Measurements from ENCODE around the gene PDCD1. TPM values are rescaled to one million over a fixed set of nuclear protein-coding genes. Genes with fewer than 3 reads are reported as not detected.

Gene PDCD1
- total and polyA plus RNA-seq, 7 donors: 0.14 to 3.2 (median 0.67) TPM; not detected in 3

GRCh38 chr2:241859436-241860183, 916 bp upstream of the PDCD1 start:
- DNase-seq: peak; percentile 81
- TF ChIP-seq EP300 (IDR thresholded peaks at IDR 0.05) (no peak), POLR2AphosphoS5 (IDR thresholded peaks at IDR 0.05) (peak in 2 of 4 donors; percentile 21 to 31), CTCF (IDR thresholded peaks at IDR 0.05) (peak in 1 of 4 experiments; percentile 18)
- Histone ChIP-seq H3K4me1 (peaks cover 0 to 30% (median 19%) of the 10 kb centered on the region in 4 donors), H3K4me3 (peak overlapping the region in 2 of 4 donors; percentile 22 to 26), H3K9me3 (no peaks in the 10 kb centered on the region), H3K27ac (peak overlapping the region; percentile 8 to 79 (median 60)), H3K27me3 (peaks cover under 1 to 49% (median 25%) of the 10 kb centered on the region in 3 donors), H3K36me3 (no peaks in the 10 kb centered on the region)
- intact Hi-C loops (cut with DNase I): no loop called here
- WGBS, 2 donors: 5 to 23% methylated on average over 30 of the region's 30 CpGs

DNA sequence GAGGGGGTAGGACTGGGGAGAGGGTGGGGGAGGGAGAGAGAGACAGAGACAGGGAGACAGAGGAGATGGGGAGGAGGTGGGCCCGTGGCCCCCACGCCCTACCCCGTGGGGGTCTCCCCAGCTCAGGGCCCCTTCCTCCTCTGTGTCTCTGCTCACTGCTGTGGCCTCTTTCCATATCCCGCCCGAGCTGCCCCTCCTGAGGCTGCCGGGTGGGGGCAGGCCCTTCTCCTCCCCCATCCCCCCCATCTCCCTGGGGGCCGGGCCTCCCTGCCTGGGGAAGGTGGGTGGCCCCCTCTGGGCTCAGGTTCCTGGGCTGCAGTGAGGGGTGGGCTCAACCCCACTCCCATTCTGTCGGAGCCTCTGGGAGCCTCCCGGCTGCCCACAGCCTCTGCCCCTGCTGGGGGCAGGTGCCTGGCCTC, 332 bp upstream of the PDCD1 start:
- peak overlapping the region in 2 of 4 donors; percentile 71 to 79 for H3K27ac ChIP-seq
- H3K4me1 ChIP-seq: peaks cover 0 to 30% (median 19%) of the 10 kb centered on the region in 4 donors
- intact Hi-C loops (cut with DNase I): no loop called here
- no peaks in the 10 kb centered on the region for H3K36me3 ChIP-seq
- no peaks in the 10 kb centered on the region for H3K9me3 ChIP-seq
- H3K4me3 ChIP-seq: no peak overlapping the region
- TF ChIP-seq CTCF (IDR thresholded peaks at IDR 0.05): no peak
- no peak for TF ChIP-seq POLR2A (IDR thresholded peaks at IDR 0.05)
- TF ChIP-seq EP300 (IDR thresholded peaks at IDR 0.05): no peak
- no peak for TF ChIP-seq POLR2AphosphoS5 (IDR thresholded peaks at IDR 0.05)
- WGBS, 2 donors: 20 to 23% methylated on average over 9 of the region's 9 CpGs
- H3K27me3 ChIP-seq: peaks cover 0 to 43% (median 21%) of the 10 kb centered on the region in 3 donors
- DNase-seq: no peak

DNA sequence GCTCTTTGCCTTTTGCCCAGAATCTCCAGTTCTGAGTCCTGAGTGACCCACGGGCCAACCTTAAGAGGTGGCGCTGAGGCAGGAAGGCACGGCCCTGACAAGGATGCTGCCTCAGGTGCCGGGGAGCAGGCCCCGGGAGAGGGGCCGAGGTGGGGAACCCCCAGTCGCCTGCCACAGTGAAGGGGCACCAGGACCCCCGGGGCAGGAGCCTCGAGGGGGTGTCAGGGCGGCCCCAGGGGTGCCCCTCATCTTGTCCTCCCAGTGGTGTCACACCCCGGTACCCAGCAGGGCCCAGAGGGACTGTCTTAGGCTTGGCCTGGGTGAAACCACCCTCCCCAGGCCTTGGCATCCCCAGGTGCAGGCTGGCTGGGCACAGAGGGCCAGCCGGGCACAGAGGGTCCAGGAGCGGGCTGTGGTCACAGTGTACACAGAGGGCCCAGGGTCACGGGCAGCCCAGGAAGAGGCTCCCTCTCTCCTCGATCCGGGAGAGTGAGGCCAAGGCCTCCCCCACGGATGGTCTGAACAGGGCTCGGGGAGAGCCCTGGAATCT, 1.0 kb downstream of the PDCD1 start:
- TF ChIP-seq EP300 (IDR thresholded peaks at IDR 0.05) (no peak), POLR2AphosphoS5 (IDR thresholded peaks at IDR 0.05) (no peak), CTCF (IDR thresholded peaks at IDR 0.05) (no peak), POLR2A (IDR thresholded peaks at IDR 0.05) (no peak)
- peak; percentile 54 for DNase-seq
- Histone ChIP-seq H3K27me3 (peaks cover 0 to 29% (median 7%) of the 10 kb centered on the region in 3 donors), H3K9me3 (no peaks in the 10 kb centered on the region), H3K27ac (no peak overlapping the region), H3K4me1 (peaks cover 0 to 20% (median 12%) of the 10 kb centered on the region in 4 donors), H3K36me3 (no peaks in the 10 kb centered on the region), H3K4me3 (no peak overlapping the region)
- intact Hi-C loops (cut with DNase I): no loop called here
- WGBS, 2 donors: 69 to 82% methylated on average over 18 of the region's 18 CpGs

DNA sequence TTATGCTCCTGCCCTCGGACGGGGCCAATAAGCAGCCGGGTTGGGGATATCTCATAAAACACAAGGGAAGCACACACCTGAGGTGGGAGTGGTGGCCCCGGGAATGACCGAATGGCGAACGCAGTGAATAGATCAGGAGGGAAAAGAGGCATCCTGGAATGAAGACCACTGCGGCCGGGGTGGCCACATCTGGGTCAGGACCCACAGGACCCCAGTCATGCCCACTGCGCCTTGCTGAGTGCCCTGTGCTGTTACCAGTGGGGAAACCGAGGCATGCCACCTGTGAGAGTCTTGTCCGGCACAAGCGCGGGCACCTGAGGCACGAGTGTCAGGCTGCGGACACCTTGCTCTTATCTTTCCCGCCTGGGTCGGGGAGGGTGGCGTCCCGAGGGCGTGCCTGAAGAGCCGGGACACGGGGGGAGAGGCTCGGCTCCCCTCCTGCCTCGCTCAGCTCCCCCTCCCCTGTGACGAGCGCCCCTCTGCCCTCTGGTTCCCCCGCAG, 1.6 kb downstream of the PDCD1 start:
- 46 to 79% methylated on average over 28 of the region's 28 CpGs for WGBS, 2 donors
- intact Hi-C loops (cut with DNase I): no loop called here
- H3K4me1 ChIP-seq: peaks cover 0 to 20% (median 12%) of the 10 kb centered on the region in 4 donors
- H3K9me3 ChIP-seq: no peaks in the 10 kb centered on the region
- peak; percentile 64 for DNase-seq
- peaks cover 0 to 24% (median 2%) of the 10 kb centered on the region in 3 donors for H3K27me3 ChIP-seq
- TF ChIP-seq POLR2AphosphoS5 (IDR thresholded peaks at IDR 0.05) (no peak), CTCF (IDR thresholded peaks at IDR 0.05) (no peak), EP300 (IDR thresholded peaks at IDR 0.05) (no peak), POLR2A (IDR thresholded peaks at IDR 0.05) (no peak)
- no peak overlapping the region for H3K4me3 ChIP-seq
- H3K27ac ChIP-seq: no peak overlapping the region
- H3K36me3 ChIP-seq: no peaks in the 10 kb centered on the region

All from sigmoid colon (tissue), 7 donors.